Measurements from ENCODE around the gene KCNJ5. TPM values are rescaled to one million over a fixed set of nuclear protein-coding genes. Genes with fewer than 3 reads are reported as not detected.

KCNJ5 gene
- total RNA-seq, 1 donor from 2014 or later, result 1.5 TPM

DNA sequence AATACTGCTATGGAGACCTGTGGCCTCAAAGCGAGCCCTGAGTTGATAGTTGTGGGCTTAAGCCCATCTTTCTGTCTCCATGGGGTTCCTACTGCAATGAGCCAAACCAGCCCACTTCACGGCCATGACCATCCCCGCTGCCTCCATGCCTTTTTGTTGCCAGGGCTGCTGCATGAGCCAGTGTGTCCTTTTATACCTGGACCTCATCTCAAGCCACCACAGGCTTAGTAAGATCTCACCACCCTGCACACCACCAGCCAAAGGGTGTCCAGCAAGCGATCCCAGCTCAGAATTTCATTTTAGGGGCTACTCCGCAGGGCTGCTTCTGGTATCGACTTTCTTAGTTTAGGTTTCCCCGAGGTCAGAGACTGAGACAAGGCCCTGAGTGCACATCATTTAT, 43.2 kb downstream of the KCNJ5 start:
- TF ChIP-seq POLR2AphosphoS5 (IDR thresholded peaks at IDR 0.05; ENCODE audit: insufficient read depth in 1 of 2, low read depth in 1 of 2) (no peak), POLR2A (IDR thresholded peaks at IDR 0.05) (no peak)
- TF ChIP-seq, protein P1, sequence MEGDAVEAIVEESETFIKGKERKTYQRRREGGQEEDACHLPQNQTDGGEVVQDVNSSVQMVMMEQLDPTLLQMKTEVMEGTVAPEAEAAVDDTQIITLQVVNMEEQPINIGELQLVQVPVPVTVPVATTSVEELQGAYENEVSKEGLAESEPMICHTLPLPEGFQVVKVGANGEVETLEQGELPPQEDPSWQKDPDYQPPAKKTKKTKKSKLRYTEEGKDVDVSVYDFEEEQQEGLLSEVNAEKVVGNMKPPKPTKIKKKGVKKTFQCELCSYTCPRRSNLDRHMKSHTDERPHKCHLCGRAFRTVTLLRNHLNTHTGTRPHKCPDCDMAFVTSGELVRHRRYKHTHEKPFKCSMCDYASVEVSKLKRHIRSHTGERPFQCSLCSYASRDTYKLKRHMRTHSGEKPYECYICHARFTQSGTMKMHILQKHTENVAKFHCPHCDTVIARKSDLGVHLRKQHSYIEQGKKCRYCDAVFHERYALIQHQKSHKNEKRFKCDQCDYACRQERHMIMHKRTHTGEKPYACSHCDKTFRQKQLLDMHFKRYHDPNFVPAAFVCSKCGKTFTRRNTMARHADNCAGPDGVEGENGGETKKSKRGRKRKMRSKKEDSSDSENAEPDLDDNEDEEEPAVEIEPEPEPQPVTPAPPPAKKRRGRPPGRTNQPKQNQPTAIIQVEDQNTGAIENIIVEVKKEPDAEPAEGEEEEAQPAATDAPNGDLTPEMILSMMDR (IDR thresholded peaks at IDR 0.05), result no peak
- intact Hi-C loops (cut with DNase I), result no loop called here
- H3K36me3 ChIP-seq, result no peaks in the 10 kb centered on the region
- H3K4me1 ChIP-seq, result peaks cover 5% of the 10 kb centered on the region
- no peak for DNase-seq (ENCODE audit: extremely low spot score in 2 of 2)
- H3K27ac ChIP-seq, result no peak overlapping the region
- no peaks in the 10 kb centered on the region for H3K9me3 ChIP-seq
- no peaks in the 10 kb centered on the region for H3K27me3 ChIP-seq
- no peak overlapping the region for H3K4me3 ChIP-seq

DNA sequence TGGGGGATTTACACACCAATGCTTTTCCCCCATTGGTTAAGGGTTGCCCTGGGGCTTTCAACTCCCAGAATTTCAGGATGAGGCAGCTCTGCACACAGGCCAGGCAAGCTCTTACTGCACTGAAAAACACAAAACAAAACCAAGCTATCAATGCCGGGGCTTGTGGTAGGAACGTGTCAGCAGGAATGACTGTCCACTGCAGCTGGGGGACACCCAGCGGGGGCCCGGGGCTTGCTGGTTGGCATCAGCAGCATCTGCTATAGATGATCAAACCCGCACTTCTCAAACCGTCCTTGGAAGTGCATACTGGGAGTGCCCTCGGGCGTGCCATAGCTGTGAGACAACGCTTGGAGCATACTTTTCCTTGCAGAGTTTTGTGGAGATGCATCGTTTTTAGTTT, 43.8 kb downstream of the KCNJ5 start:
- no peak for DNase-seq (ENCODE audit: extremely low spot score in 2 of 2)
- H3K4me1 ChIP-seq, result peaks cover 5% of the 10 kb centered on the region
- H3K27me3 ChIP-seq, result no peaks in the 10 kb centered on the region
- H3K9me3 ChIP-seq, result no peaks in the 10 kb centered on the region
- H3K36me3 ChIP-seq, result no peaks in the 10 kb centered on the region
- TF ChIP-seq POLR2AphosphoS5 (IDR thresholded peaks at IDR 0.05; ENCODE audit: insufficient read depth in 1 of 2, low read depth in 1 of 2) (no peak), POLR2A (IDR thresholded peaks at IDR 0.05) (no peak)
- TF ChIP-seq, protein P1 (IDR thresholded peaks at IDR 0.05), result no peak
- intact Hi-C loops (cut with DNase I), result no loop called here
- no peak overlapping the region for H3K4me3 ChIP-seq
- H3K27ac ChIP-seq, result no peak overlapping the region

DNA sequence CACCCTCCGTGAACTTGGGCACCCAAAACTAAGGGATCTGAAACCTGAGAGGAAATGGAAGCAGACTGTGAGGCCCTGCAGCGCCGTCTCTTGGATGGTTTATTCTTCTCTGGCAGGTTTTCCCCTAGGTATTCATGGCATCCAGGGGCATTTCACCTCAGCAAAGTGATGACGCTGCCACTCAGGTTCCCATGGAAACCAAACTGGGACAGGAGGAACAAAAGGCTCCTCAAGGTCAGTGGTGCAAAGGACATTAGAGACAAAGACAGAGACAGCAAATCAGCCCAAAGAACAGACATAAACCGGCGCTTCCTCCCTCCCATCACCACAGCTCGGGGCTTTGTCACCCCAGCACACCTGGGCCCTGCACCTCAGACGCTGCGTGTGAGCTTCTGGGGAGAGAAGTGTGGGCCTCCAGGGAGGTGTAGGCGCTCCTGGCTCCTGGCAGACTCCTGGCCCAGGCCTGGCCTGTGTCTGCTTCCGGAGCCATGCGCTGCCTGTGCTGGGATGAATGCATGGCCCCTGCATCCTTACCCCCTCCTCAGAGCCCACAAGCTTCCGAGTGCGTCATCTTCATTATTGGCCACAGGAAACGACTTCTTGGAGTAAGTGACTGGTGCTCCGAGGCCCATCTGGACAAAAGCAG, 45.6 kb downstream of the KCNJ5 start:
- intact Hi-C loops (cut with DNase I), result no loop called here
- TF ChIP-seq POLR2A (IDR thresholded peaks at IDR 0.05), result no peak
- no peak for TF ChIP-seq POLR2AphosphoS5 (IDR thresholded peaks at IDR 0.05; ENCODE audit: insufficient read depth in 1 of 2, low read depth in 1 of 2)
- TF ChIP-seq, protein P1 (IDR thresholded peaks at IDR 0.05), result no peak
- Histone ChIP-seq H3K9me3 (no peaks in the 10 kb centered on the region), H3K27ac (no peak overlapping the region), H3K36me3 (no peaks in the 10 kb centered on the region), H3K4me1 (peaks cover 5% of the 10 kb centered on the region), H3K27me3 (no peaks in the 10 kb centered on the region), H3K4me3 (no peak overlapping the region)
- DNase-seq (ENCODE audit: extremely low spot score in 2 of 2), result no peak

DNA sequence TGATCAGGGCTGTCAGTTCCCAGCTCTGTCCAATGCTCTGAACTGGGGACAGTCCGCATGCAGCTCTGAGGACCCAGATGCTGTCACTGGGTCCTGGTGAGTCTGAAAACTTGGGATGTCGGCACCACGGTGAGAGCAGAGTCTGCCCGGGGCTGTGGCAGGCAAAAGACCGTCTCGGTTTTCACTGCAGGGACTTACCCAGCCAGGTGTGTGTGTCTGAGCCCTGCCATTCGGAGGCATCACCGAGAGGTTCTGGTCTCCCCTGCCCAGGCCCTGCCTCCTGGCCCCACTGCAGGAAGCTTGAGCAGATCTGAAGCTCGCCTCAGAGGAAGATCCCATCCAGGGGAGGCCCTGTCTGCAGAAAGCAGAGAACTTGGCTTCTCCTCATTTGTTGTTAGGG, 46.3 kb downstream of the KCNJ5 start:
- intact Hi-C loops (cut with DNase I), result no loop called here
- no peak for DNase-seq (ENCODE audit: extremely low spot score in 2 of 2)
- H3K36me3 ChIP-seq, result no peaks in the 10 kb centered on the region
- H3K4me1 ChIP-seq, result peaks cover 5% of the 10 kb centered on the region
- no peak overlapping the region for H3K27ac ChIP-seq
- H3K4me3 ChIP-seq, result no peak overlapping the region
- TF ChIP-seq POLR2AphosphoS5 (IDR thresholded peaks at IDR 0.05; ENCODE audit: insufficient read depth in 1 of 2, low read depth in 1 of 2) (no peak), POLR2A (IDR thresholded peaks at IDR 0.05) (no peak)
- TF ChIP-seq, protein P1 (IDR thresholded peaks at IDR 0.05), result no peak
- H3K9me3 ChIP-seq, result no peaks in the 10 kb centered on the region
- no peaks in the 10 kb centered on the region for H3K27me3 ChIP-seq

DNA sequence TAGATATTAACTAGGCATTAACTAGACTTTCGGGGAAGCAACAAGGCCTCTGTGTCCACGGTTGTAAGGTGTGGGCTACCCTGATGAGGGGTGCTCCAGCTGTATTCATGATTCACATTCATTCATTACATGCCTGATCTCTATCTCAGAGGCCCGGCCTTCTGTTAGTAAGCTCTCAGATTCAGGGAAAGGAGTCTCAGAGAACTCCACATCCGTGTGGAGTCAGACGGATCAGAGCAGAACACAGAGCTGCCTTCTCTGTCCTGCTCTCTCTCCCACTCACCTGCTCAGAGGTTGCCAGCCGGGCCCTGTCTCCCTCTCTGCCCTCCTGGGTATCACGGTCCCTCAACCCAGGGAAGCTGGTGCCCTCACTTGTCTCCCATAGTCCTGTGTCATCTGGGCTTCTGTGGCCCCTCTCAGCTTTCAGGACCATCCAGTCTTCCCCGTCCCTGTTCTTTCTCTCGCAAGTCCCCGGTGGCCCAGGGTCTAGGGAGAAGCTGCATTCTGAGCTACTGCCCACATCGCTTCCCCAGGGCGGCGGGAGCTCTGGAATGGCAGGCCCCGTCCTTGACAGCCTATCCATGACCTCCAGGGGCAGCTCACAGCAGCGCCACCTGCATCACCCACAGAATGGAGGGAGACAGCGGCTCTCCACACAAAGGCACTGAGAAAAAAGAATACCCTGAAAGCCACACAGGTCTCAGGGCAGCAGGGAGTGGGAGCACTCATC, 47.2 kb downstream of the KCNJ5 start:
- intact Hi-C loops (cut with DNase I), result no loop called here
- DNase-seq (ENCODE audit: extremely low spot score in 2 of 2), result no peak
- Histone ChIP-seq H3K4me1 (peaks cover 5% of the 10 kb centered on the region), H3K27ac (no peak overlapping the region), H3K4me3 (no peak overlapping the region), H3K36me3 (no peaks in the 10 kb centered on the region), H3K9me3 (no peaks in the 10 kb centered on the region), H3K27me3 (no peaks in the 10 kb centered on the region)
- TF ChIP-seq POLR2AphosphoS5 (IDR thresholded peaks at IDR 0.05; ENCODE audit: insufficient read depth in 1 of 2, low read depth in 1 of 2) (no peak), POLR2A (IDR thresholded peaks at IDR 0.05) (no peak)
- TF ChIP-seq, protein P1 (IDR thresholded peaks at IDR 0.05), result no peak

Data from vagina (tissue), 2 donors.